HG03159 (cell line): Measurements from ENCODE around the gene CBX7.

ENCODE experiments used
- ATAC-seq: cut with Tn5 transposase; IDR thresholded peaks from one replicate; pipeline ENCODE4 v1.9.1; 2021; ENCODE audit warnings: mild to moderate bottlenecking, moderate library complexity; ENCODE audit not compliant: unreplicated experiment

The CBX7 gene

DNA sequence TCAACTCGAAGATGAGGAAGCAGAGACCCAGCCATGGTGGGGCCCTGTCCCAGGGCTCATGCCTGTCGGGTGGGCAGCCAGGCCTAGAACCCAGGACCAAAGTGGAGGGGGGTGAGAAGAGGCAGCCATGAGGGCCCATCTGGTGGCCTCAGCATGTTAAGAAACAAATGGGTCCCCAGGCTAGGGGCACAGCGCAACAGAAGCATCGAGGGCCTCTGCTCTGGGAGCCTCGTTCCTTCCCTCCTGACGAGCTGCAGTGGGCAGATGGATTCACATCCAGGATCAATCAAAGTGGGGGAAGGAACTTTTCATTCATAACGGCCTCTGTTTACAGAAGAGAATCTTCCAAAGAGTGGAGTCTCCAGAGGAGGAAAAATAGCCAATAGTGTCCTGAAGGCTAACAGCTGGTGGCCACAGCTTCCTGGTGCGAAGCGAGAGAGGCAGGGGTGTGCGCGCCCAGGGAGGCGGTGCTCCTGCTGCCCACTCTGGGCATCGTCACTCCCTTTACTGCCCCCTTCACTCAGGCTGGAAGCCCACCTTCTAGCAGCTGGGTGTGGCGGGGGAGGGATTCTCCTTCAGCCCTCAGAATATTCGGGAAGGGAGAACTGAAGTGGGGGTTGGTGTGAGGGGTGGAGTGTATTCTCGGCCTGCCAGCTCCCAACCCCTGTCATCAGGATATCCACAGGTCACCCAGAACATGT lies 4.3 kb downstream of the CBX7 start:
- ATAC-seq, result no peak

DNA sequence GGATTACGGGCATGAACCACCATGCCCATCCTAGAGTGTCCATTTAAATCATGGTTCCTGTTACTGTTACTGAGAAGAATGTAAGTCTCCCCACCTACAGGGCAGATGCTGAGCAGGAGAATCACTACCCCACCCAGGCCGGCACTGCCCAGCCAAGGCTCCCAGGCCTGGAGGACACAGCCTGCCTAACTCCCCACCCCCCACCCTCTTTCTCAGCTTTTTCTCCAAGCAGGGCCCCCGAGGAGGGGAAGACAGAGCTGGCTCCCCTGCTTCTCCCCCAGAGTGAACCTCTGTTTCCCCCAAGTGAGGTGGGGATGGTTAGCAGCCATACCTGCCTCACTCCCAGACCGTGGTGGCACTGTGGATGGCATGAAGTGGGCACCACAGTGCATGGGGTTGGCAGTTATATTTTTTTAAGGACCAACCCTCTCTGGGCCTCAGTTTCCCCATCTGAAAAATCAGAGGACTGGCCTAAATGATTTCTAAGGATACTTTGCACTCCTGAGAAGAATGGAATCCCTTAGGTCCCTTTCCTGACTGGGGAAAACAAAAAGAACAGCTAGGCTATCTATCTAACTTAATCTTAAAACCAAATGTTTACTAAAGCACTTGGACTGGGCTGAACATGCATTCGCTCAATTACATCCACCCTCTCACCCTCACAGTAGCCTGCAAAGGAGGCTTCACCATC lies 5.0 kb downstream of the CBX7 start:
- no peak for ATAC-seq

DNA sequence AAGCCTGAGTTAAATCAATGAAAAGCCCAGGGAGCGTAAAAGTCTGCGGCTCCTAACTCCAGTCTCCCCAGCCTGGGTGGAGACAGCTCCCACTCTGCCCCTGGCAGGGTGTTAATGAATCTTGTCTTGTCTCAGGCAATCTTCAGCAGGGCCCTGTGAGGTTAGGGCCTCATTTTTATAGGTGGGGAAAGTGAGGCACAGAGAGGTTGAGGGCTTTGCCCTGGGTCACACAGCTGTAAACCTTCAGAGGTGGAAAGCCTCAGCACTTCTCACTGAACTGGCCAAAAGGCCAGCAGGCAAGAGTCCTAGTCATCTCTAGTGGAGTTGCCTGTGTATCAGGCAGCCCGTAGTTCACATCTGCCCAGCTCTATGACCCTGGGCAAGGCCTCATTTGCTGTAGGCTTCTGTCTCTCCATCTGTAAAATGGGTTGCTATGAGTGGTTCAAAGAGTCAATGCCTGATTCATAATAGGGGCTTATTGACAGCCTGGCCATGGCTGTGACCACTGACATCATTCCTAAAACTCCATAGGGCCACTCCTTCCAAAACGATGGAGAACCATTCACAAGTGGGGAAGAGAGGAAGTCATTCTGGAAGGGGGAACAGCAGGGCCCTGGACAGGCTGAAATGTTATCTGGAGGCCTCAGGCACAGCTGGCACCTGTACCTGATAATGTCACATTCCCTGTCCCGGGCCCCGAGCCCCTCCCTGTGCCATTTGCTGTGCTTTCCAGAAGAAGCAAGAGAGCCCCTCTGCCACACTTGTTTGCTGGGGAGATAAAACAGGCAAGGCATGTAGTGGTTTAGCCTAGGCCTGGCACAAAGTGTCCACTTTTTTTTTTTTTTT lies 6.0 kb downstream of the CBX7 start:
- ATAC-seq, result no peak

DNA sequence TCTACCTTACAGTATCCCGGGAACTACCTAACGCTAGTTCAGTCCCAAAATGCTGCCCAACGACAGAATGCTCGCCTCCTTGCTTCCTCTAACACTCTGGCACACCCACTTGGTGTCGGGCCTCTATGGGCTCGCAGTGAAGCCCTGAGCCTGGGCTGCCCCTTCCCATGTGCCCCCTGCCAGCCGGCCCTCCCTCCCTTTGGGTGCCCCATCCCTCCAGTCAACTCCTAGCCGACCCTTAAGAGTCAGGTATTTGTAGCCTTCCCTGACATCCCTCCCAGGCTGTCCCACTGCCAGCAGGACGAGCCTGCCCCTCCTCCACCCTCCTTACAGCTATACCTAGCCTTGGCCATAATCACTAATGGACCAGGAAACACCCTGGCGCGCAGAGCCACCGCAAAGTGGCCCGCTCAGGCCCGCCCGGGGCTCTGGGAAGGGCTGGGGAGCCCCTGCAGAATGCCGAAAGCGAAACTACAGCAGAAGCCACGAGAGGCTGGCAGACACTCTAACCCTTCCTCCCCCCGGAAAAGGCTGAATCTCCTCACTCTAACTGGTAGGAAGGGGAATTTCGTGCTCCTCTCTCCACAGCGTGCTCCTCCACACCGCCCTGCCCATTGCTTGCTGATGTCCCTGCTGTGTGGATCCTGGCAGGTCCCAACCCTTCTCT lies 8.2 kb downstream of the CBX7 start:
- ATAC-seq, result no peak

DNA sequence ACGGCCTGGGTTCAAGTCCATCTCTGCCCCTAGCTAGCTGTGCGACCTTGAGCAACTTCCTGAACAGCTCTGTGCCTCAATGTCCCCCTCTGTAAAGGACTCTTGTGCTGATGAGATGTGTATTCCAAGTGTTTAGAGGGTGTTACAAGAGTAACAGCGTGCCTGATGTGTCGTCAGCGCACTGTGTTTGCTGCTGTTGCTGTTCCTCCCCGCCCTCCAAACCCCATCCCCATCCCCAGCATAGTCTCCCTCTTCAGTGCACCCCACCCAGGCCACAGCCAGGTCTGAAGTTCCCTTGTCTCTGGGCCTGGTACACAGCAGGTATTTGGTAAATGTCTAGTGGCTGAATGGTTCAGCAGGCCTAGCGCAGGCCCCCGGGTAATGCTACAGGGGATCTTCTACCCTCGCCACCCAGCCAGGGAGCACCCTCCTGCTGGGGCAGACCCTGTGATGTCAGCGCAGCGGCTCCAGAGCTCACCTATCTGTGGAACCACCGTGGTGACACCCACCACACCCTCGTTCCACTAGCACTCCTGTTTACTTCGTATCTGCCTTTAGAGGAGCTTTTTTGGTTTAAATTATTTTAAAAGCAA lies 10.3 kb downstream of the CBX7 start:
- ATAC-seq, result no peak

DNA sequence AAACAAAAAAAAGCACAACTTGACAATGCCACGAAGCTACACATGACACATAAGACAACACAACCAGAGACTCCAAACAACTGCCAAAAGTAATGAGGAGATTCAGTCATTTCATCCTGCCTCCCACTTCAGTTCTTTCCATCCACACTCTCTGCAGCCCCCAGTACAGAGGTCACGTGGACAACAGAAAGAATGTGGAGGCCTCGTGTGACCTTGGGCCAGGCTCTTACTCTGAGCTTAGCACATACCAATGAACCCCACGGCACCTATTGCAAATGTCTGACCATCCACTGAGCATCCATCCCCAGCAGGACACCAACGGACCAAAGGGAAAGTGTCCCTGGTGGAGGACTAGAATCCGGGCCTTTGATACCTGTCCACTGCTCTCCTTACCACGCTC lies 12.5 kb downstream of the CBX7 start:
- ATAC-seq, result no peak

DNA sequence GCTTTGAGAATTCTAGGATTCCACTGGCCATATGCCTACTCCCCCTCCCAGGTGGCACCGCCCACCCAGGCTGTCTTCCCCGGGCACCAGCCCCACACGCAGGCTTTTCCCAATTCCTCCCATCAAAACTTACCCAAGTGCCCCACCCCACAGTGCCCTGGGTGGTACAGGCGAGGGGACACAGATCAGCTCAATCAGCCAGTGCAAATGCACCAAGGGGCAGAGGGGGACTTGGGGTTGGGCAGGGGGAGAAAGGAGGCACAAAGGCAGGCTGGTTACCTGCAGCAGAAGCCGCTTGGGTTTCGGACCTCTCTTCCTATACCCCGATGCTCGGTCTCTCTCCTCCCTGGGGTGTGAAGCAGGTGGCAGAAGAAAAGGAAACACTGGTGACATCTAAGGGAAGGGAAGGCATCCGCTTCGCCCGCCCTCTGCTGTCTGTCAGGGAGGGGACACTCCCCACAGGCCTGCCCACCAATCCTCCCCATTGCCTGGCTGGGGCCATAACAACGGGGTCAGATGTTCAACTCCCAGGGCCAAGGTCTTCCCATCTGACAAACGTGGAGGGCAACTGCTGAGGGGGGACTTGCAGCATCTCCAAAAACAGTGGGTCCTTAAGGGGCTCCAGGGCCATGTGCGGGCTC lies 14.0 kb downstream of the CBX7 start:
- no peak for ATAC-seq

DNA sequence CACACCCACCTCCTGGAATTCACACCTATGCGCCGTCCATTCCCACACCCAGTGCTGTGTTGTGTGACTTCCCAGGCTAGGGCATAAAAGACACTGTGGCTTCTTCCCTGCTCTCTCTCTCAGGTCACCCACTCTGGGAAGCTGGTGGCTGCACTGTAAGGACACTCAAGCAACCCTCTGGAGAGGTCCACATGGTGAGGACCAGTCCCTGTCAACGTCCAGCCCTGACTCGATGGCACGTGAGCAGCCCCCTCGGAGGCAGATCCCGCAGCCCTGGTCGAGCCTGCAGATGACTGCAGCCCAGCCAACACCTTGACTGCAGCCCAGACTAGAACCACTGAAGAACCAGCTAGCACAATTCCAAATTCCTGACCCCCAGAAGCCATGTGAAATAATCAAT lies 16.2 kb downstream of the CBX7 start:
- ATAC-seq, result no peak

DNA sequence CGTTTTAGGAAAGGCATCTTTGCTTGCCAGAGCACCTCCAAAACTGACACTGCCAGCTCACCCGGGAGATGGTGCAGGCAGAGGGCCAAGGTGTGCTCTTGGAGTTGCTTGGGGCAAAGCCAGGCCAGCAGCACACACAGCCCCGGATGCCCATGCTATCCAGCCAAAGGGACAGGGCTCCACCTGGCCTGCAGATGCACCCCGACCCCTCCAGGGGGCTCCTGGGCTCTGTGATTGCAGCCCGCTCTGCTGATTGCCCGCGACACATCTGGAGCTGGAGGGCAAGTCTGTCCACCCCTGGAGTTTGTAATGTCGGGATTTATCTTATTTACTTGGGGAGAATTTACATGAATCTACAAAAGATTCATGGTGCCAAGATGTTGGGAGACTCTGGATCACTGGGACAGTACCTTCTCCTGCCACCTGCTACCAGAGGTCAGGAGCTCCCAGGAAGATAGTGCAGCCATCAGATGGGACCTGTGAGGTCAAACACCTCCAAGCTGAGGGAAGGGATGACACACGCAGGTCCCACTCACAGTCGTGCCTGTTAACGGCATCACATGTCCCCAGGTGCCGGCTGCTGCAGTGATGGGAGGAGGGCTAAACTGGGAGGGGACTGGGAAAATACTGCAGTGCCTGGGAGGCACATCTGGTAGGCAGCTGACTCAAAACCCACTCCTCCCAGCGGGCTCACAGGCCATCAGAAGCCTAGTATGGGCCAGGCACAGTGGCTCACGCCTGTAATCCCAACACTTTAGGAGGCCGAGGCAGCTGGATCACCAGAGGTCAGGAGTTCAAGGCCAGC lies 17.2 kb downstream of the CBX7 start:
- no peak for ATAC-seq

DNA sequence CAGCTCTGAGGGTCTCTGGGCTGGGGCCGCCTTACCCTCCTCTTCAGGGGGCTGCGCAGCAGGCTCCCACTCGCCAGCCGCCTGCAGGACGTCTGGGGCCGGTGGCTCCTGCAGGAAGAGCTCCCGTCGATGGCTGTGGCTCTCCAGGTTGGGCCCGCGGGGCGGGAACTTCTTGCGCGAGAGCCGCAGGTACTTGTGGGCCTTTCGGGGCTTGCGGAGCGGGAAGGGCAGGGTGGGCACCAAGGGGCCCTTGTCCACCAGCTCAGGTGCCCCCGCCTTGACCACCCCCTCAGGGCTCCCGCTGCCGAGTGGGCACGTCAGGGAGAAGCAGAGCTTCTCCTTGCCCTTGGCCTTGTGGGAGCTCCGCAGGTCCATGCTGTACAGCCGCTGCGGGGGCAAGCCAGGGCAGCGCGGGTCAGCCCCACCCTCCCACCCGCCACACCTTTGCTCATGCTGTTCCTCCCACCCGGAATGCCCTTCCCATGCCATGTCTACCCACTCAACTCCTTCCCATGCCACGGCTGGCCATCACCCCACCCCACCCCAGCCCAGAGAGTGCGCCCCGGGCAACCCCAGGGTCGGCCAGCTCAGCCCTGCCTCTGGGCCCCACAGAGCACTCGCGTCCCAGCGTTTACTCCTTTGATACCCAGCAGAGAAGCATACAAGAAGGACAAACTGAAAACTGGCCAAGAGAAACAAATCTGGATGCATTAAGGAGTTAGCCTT lies 18.0 kb downstream of the CBX7 start:
- no peak for ATAC-seq

DNA sequence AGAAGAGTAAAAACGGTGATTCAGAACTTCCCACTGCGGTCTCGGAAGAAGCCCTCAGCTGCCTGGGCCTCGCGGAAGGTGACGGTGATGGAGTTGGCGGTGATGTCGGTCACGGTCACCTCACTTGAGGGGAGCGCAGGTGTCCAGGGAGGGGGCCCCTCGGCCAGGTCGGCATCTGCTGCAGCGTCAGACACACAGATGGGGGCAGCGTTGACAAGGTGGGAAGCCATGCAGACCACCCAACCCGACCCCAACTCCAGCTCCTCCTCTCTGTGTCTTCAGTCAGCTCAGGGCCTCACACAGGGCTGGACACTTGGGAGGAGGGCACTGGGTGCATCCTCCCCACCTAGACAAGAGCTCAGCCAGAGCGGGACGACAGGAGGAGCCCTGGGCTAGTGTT lies 18.6 kb downstream of the CBX7 start:
- ATAC-seq, result no peak

DNA sequence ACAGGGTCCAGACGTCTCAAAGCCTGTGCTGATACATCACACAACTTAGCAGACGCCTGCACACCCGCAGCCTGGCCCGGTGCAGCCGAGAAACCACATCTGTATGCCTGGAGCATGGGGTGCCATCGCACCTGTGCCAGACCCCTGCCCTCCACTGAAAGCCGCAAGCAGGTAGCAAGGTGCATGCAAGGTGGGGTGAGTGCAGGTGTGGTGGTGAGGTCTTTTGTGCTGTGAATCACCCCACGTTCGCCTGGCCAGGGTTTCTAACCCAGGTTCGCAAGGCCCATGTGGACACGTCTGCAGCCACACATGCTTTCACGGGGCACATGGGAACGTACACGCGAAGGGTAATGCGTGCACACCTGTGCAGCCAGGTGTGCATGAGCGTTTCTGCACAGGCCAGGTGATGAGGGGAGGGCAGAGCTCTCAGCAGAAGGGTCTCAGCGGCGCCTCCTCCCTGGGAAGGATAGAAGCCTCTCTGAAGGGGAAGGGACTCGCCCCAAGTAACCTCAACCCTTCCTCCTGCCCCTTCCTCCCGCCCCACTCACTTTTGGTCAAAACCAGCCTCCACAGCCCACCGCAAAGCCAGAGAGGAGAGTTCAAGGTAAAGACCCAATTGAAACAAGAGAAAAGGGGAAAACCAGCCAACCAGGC lies 19.5 kb downstream of the CBX7 start:
- ATAC-seq, result no peak

DNA sequence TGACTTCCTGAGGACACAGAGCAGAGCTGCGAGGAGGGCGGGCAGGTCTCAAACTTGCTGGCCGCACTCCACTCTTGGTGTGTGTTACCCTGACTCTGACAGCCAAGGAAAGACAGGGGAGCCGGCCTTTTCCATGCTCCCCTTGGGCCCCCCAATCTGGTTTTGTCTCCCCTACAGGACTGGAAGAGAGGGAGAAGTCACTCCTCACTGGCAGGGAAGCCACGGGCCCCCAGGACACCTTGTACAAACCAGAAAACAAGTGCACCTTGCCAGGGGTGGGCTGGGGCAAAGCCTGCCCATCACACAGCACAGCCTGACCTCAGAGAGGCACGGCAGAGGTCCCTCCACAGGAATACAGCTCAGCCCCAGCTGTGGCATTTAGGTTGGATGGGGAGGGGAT lies 20.2 kb downstream of the CBX7 start:
- ATAC-seq, result no peak

DNA sequence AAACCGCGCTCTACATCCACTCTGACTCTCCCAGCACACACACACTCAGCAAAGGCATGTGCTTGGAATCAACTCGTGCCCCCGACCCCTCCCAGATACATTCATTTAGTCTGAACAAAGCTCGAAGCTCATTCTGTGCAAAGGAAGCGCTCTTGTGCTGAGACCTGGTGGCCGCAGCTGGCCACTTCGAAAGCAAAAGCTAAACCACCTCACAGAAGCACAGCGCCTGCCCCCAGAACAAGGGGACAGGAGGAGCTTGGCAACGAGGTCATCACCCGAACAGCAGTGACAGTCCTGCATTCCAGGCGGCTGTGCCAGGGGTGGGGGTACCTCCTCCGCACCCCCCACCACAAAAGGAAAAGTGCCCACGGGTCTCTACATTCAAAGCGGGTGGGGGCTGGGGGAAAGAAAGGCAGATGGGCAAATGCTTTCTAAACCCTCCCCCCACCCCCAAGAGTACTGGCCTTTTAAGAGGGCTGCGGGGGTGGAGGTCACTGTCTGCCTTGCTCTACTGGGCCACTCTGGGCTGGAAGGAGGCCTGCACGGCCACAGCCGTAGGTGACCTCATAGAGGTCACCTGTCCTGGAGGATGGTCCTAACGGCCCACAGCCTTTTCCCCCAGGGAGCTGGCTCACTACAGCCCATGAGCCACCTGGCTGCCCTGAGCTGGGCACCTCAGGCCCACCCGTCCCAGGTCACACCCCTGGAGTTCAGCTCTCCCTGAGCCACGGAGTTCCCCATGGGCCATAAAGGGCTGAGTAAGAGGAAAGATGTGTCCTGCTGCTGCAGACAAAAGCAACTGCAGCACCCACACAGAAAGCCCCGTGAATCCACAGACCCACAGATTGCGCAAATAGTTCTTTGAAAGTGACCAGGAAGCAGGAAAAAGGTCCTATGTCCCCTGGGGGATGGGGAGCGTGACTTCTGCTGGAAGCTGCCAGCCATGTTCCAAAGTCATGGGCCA lies 21.3 kb downstream of the CBX7 start:
- ATAC-seq, result no peak

DNA sequence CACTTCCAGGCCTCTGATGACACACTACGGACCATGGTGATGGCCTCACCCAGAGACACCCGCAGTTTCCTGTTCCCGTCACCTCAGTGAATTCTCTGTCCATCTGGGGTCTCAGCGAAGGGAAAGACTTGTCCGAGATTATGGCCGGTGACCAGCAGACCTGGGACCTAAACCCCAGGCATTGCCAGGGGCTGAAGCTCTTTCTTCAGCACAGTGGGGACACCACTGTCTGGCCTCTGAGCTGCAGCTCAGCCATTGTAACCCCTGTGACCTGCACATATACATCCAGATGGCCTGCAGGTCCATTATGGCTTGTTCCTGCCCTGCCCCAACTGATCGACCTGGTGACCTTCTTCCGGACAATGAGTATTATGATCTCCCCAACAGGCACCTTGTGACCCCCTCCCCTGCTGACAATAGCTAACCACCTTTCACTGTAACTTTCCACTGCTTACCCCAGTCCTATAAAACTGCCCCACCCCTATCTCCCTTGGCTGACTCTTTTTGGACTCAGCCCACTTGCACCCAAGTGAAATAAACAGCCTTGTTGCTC lies 22.3 kb downstream of the CBX7 start:
- ATAC-seq, result no peak

DNA sequence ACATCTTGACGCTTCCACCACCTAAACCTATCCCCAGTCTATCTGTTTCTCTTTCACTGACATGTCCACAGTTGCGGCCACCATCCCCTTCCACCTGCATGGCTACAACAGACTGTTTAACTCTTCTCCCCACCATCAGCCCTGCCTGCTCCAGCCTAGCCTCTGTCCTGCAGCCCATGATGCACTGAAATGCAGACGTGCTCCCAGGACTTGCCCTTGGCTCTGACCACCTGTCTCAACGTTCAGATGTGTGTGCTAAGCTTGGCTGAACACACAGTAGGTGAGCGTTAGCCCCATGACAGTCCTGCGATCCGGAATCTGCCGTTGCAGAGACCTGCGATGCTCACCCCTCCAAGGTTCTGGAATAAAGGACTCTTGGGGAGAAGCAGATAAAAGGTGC lies 22.7 kb downstream of the CBX7 start:
- no peak for ATAC-seq

DNA sequence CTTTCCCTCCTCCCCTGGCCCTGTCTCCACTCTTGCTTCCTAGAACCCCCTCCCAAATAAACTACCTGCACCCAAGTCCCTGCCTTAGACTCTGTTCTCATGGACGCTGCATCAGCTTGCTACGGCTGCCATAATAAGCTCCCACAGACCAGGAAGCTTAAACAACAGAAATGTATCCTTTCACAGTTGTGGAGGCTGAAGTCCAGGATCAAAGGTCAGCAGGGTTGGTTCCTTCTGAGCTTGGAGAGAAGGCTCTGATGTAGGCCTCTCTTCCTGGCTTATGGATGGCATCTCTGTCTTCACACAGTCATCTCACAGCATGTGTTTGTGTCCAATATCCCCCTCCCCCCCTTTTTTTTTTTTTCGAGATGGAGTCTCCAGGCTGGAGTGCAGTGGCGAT lies 23.4 kb downstream of the CBX7 start:
- ATAC-seq, result no peak
